ENCODE results near the gene CDH5.

- no peak for TF ChIP-seq BACH1 (IDR thresholded peaks at IDR 0.05; ENCODE audit: low read length)
- no peak for TF ChIP-seq KDM1A (IDR thresholded peaks at IDR 0.05; ENCODE audit: borderline replicate concordance, low read length)
- TF ChIP-seq, protein P1, sequence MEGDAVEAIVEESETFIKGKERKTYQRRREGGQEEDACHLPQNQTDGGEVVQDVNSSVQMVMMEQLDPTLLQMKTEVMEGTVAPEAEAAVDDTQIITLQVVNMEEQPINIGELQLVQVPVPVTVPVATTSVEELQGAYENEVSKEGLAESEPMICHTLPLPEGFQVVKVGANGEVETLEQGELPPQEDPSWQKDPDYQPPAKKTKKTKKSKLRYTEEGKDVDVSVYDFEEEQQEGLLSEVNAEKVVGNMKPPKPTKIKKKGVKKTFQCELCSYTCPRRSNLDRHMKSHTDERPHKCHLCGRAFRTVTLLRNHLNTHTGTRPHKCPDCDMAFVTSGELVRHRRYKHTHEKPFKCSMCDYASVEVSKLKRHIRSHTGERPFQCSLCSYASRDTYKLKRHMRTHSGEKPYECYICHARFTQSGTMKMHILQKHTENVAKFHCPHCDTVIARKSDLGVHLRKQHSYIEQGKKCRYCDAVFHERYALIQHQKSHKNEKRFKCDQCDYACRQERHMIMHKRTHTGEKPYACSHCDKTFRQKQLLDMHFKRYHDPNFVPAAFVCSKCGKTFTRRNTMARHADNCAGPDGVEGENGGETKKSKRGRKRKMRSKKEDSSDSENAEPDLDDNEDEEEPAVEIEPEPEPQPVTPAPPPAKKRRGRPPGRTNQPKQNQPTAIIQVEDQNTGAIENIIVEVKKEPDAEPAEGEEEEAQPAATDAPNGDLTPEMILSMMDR (IDR thresholded peaks at IDR 0.05; ENCODE audit: control extremely low read depth in 1 of 3, insufficient read depth in 1 of 3, low read depth in 1 of 3, low read length in 3 of 3): no peak
- no peak for TF ChIP-seq RAD21 (IDR thresholded peaks at IDR 0.05 in 1 of 2, conservative IDR thresholded peaks at IDR 0.05 in 1 of 2; ENCODE audit: low read depth in 2 of 2, low read length in 2 of 2)
These were observed 38.2 kb upstream of the CDH5 start for GRCh38 chr16:66328282-66328681.
